OCI-LY3 (cell line): ENCODE measurements around the gene IL1RN.

Source experiments
- H2AFZ ChIP-seq: fragments of 200-600, 300-600 bp; shearing (Covaris generic); 2 replicates; pipeline ENCODE4 v1.6.0; 2014; ENCODE audit warnings: antibody characterized with exemption, low read depth, low read length
- H3K27ac ChIP-seq: fragments of 200-600, 300-600 bp; sonication (generic); 2 replicates; pipeline ENCODE4 v1.5.1; 2014; ENCODE audit warnings: mild to moderate bottlenecking, low read length, moderate library complexity, mixed read lengths
- H3K27me3 ChIP-seq: fragments of 200-600, 300-600 bp; sonication (generic); 2 replicates; pipeline ENCODE4 v1.6.1; 2014; ENCODE audit warnings: low read depth, low read length, mixed read lengths
- H3K36me3 ChIP-seq: fragments of 200-600, 300-600 bp; sonication (generic); replicated peaks from 2 replicates; pipeline ENCODE3; 2014; ENCODE audit warnings: low read depth, low read length, mixed read lengths
- H3K4me1 ChIP-seq: fragments of 300-600, 200-600 bp; sonication (generic); 2 replicates; pipeline ENCODE4 v1.6.1; 2014; ENCODE audit warnings: low read length, mixed read lengths
- H3K4me2 ChIP-seq: fragments of 200-600, 300-600 bp; sonication (generic); 2 replicates; pipeline ENCODE4 v1.6.1; 2014; ENCODE audit warnings: low read length, mixed read lengths
- H3K4me3 ChIP-seq: fragments of 300-600, 200-600 bp; sonication (generic); 2 replicates; pipeline ENCODE4 v1.5.1; 2014; ENCODE audit warnings: antibody characterized with exemption, mild to moderate bottlenecking, low read length, moderate library complexity
- H3K79me2 ChIP-seq: fragments of 300-600, 200-600 bp; shearing (Covaris generic); 2 replicates; pipeline ENCODE4 v1.6.1; 2014; ENCODE audit warnings: mild to moderate bottlenecking, low read length, mixed read lengths
- H3K9ac ChIP-seq: fragments of 300-600, 200-600 bp; shearing (Covaris generic); 2 replicates; pipeline ENCODE4 v1.6.0; 2014; ENCODE audit warnings: mild to moderate bottlenecking, low read length, moderate library complexity
- H3K9me3 ChIP-seq: fragments of 200-600, 300-600 bp; shearing (Covaris generic); 2 replicates; pipeline ENCODE4 v1.6.1; 2014; ENCODE audit warnings: low read length, mixed read lengths; ENCODE audit not compliant: insufficient read depth
- H4K20me1 ChIP-seq: fragments of 200-600, 300-600 bp; sonication (generic); 2 replicates; pipeline ENCODE4 v1.6.1; 2016; ENCODE audit warnings: low read length, mixed read lengths; ENCODE audit not compliant: insufficient read depth
- CTCF ChIP-seq: fragments of 200-600, 300-600 bp; sonication (generic); IDR thresholded peaks from 2 replicates; pipeline ENCODE4 v1.5.1; 2014; ENCODE audit warnings: antibody characterized with exemption, low read length, low read depth
- EZH2phosphoT487 ChIP-seq: fragments of 200-600 bp; shearing (Covaris generic); IDR thresholded peaks from 2 replicates; pipeline ENCODE4 v1.6.1; 2018; ENCODE audit warnings: antibody characterized with exemption, mixed run types, low read depth

IL1RN gene

GRCh38 chr2:113149553-113150257, 22.3 kb downstream of the IL1RN start:
- no peak overlapping the region for H3K4me2 ChIP-seq

GRCh38 chr2:113150258-113150601, 22.8 kb downstream of the IL1RN start:
- no peaks in the 10 kb centered on the region for H4K20me1 ChIP-seq
- H3K27ac ChIP-seq: no peak overlapping the region
- no peak overlapping the region for H3K4me2 ChIP-seq
- no peaks in the 10 kb centered on the region for H3K9me3 ChIP-seq
- peaks cover 9% of the 10 kb centered on the region; the same call in 1 of the 2 replicates for H3K27me3 ChIP-seq
- TF ChIP-seq CTCF (no peak), EZH2phosphoT487 (no peak)
- H3K79me2 ChIP-seq: no peaks in the 10 kb centered on the region
- H3K4me3 ChIP-seq: no peak overlapping the region
- H3K4me1 ChIP-seq: no peaks in the 10 kb centered on the region
- H2AFZ ChIP-seq: no peak overlapping the region
- H3K36me3 ChIP-seq: no peaks in the 10 kb centered on the region
- H3K9ac ChIP-seq: no peak overlapping the region

More at GRCh38 chr2:113149553-113150257, 22.3 kb downstream of the IL1RN start:
- H3K79me2 ChIP-seq: no peaks in the 10 kb centered on the region
- H3K9me3 ChIP-seq: no peaks in the 10 kb centered on the region
- H3K27ac ChIP-seq: no peak overlapping the region
- no peaks in the 10 kb centered on the region for H3K36me3 ChIP-seq
- no peak for TF ChIP-seq EZH2phosphoT487
- no peak for TF ChIP-seq CTCF
- no peaks in the 10 kb centered on the region for H4K20me1 ChIP-seq
- no peaks in the 10 kb centered on the region for H3K4me1 ChIP-seq
- H3K4me3 ChIP-seq: no peak overlapping the region
- H3K9ac ChIP-seq: no peak overlapping the region
- H3K27me3 ChIP-seq: peaks cover 4% of the 10 kb centered on the region; the same call in 1 of the 2 replicates
- H2AFZ ChIP-seq: no peak overlapping the region

- TF ChIP-seq EZH2phosphoT487: no peak
- TF ChIP-seq CTCF: no peak
- Histone ChIP-seq H3K4me3 (no peak overlapping the region), H4K20me1 (no peaks in the 10 kb centered on the region), H3K36me3 (no peaks in the 10 kb centered on the region), H3K9me3 (no peaks in the 10 kb centered on the region), H3K27me3 (peaks cover 11% of the 10 kb centered on the region; the same call in 1 of the 2 replicates), H3K4me1 (0 out of 2 replicates have a peak, but pooled peaks cover 8% of the 10 kb centered on the region), H2AFZ (no peak overlapping the region), H3K79me2 (no peaks in the 10 kb centered on the region), H3K27ac (no peak overlapping the region), H3K4me2 (no peak overlapping the region), H3K9ac (no peak overlapping the region)
Measured at GRCh38 chr2:113155331-113155730, 27.9 kb downstream of the IL1RN start.

GRCh38 chr2:113156278-113157117, 29.1 kb downstream of the IL1RN start:
- Histone ChIP-seq H3K9ac (0 out of 2 replicates have a peak overlapping the region, but pooled peaks have one; percentile 1), H3K36me3 (no peaks in the 10 kb centered on the region), H3K27ac (no peak overlapping the region), H3K79me2 (no peaks in the 10 kb centered on the region), H3K4me3 (peak overlapping the region; percentile 75), H3K27me3 (peaks cover 11% of the 10 kb centered on the region; the same call in 1 of the 2 replicates), H2AFZ (peak overlapping the region; percentile 67), H3K9me3 (no peaks in the 10 kb centered on the region), H3K4me2 (peak overlapping the region; percentile 69), H4K20me1 (no peaks in the 10 kb centered on the region), H3K4me1 (0 out of 2 replicates have a peak, but pooled peaks cover 8% of the 10 kb centered on the region)
- TF ChIP-seq CTCF (no peak), EZH2phosphoT487 (no peak)
